ENCODE measurements around the gene MUC22.

- TF ChIP-seq, protein P1, sequence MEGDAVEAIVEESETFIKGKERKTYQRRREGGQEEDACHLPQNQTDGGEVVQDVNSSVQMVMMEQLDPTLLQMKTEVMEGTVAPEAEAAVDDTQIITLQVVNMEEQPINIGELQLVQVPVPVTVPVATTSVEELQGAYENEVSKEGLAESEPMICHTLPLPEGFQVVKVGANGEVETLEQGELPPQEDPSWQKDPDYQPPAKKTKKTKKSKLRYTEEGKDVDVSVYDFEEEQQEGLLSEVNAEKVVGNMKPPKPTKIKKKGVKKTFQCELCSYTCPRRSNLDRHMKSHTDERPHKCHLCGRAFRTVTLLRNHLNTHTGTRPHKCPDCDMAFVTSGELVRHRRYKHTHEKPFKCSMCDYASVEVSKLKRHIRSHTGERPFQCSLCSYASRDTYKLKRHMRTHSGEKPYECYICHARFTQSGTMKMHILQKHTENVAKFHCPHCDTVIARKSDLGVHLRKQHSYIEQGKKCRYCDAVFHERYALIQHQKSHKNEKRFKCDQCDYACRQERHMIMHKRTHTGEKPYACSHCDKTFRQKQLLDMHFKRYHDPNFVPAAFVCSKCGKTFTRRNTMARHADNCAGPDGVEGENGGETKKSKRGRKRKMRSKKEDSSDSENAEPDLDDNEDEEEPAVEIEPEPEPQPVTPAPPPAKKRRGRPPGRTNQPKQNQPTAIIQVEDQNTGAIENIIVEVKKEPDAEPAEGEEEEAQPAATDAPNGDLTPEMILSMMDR (IDR thresholded peaks at IDR 0.05), result no peak
- no peak for TF ChIP-seq POLR2A (IDR thresholded peaks at IDR 0.05)
Measured at GRCh38 chr6:31038559-31038958, 28.3 kb downstream of the MUC22 start.
